ENCODE data around the gene SPATA22.
"Not testable (repeated sequence)": the region's sequence is repeated elsewhere in the genome, so short reads cannot be mapped to it uniquely, and the experiment has no call there.

The SPATA22 gene

GRCh38 chr17:3471599-3471998 is at the start of gene SPATA22:
Gene SPATA22 (minus strand): TSS chr17:3471819. CDS start chr17:3469325, 2,494 bp downstream.
- H3K27me3 ChIP-seq (ENCODE audit: low read depth, low read length): no peaks in the 10 kb centered on the region
- no peaks in the 10 kb centered on the region for H3K9me3 ChIP-seq (ENCODE audit: control insufficient read depth in 1 of 2, low read length in 2 of 2)
- H3K4me3 ChIP-seq (ENCODE audit: low read depth in 1 of 2, low read length in 2 of 2): no peak within 1 kb of the TSS
- H3K36me3 ChIP-seq (ENCODE audit: control insufficient read depth in 1 of 2, insufficient read depth in 2 of 2, low read length in 2 of 2): no peaks in the 10 kb centered on the region
- H3K4me1 ChIP-seq (ENCODE audit: control insufficient read depth in 1 of 2, insufficient read depth in 2 of 2, low read length in 2 of 2): peaks cover 5 to 13% of the 10 kb centered on the region in 2 donors
- no peak within 1 kb of the TSS for H3K27ac ChIP-seq (ENCODE audit: low read length)

GRCh38 chr17:3519472-3519871 is 47.9 kb upstream of the SPATA22 start:
- H3K27ac ChIP-seq (ENCODE audit: low read length); H3K9me3 ChIP-seq (ENCODE audit: control insufficient read depth in 1 of 2, low read length in 2 of 2); H3K4me1 ChIP-seq (ENCODE audit: control insufficient read depth in 1 of 2, insufficient read depth in 2 of 2, low read length in 2 of 2); H3K36me3 ChIP-seq (ENCODE audit: control insufficient read depth in 1 of 2, insufficient read depth in 2 of 2, low read length in 2 of 2); H3K27me3 ChIP-seq (ENCODE audit: low read depth, low read length); H3K4me3 ChIP-seq (ENCODE audit: low read depth in 1 of 2, low read length in 2 of 2): not testable (repeated sequence)

GRCh38 chr17:3514873-3515272 is 43.3 kb upstream of the SPATA22 start:
- Histone ChIP-seq H3K9me3 (ENCODE audit: control insufficient read depth in 1 of 2, low read length in 2 of 2) (no peaks in the 10 kb centered on the region), H3K27me3 (ENCODE audit: low read depth, low read length) (no peaks in the 10 kb centered on the region), H3K4me1 (ENCODE audit: control insufficient read depth in 1 of 2, insufficient read depth in 2 of 2, low read length in 2 of 2) (peaks cover 0 to 7% of the 10 kb centered on the region in 2 donors), H3K4me3 (ENCODE audit: low read depth in 1 of 2, low read length in 2 of 2) (no peak overlapping the region), H3K36me3 (ENCODE audit: control insufficient read depth in 1 of 2, insufficient read depth in 2 of 2, low read length in 2 of 2) (no peaks in the 10 kb centered on the region), H3K27ac (ENCODE audit: low read length) (no peak overlapping the region)

- H3K27ac ChIP-seq (ENCODE audit: low read length); H3K4me3 ChIP-seq (ENCODE audit: low read depth in 1 of 2, low read length in 2 of 2): not testable (repeated sequence)
These were observed 42.5 kb upstream of the SPATA22 start for GRCh38 chr17:3514167-3514566.

GRCh38 chr17:3513305-3514035 is 41.9 kb upstream of the SPATA22 start:
- peaks cover 0 to 7% of the 10 kb centered on the region in 2 donors for H3K4me1 ChIP-seq (ENCODE audit: control insufficient read depth in 1 of 2, insufficient read depth in 2 of 2, low read length in 2 of 2)
- H3K36me3 ChIP-seq (ENCODE audit: control insufficient read depth in 1 of 2, insufficient read depth in 2 of 2, low read length in 2 of 2): no peaks in the 10 kb centered on the region
- no peaks in the 10 kb centered on the region for H3K9me3 ChIP-seq (ENCODE audit: control insufficient read depth in 1 of 2, low read length in 2 of 2)
- peak overlapping the region; percentile 57 for H3K27ac ChIP-seq (ENCODE audit: low read length)
- H3K27me3 ChIP-seq (ENCODE audit: low read depth, low read length): no peaks in the 10 kb centered on the region
- peak overlapping the region; percentile 27 to 30 for H3K4me3 ChIP-seq (ENCODE audit: low read depth in 1 of 2, low read length in 2 of 2)

More at GRCh38 chr17:3514167-3514566, 42.5 kb upstream of the SPATA22 start:
- H3K4me1 ChIP-seq (ENCODE audit: control insufficient read depth in 1 of 2, insufficient read depth in 2 of 2, low read length in 2 of 2); H3K36me3 ChIP-seq (ENCODE audit: control insufficient read depth in 1 of 2, insufficient read depth in 2 of 2, low read length in 2 of 2); H3K9me3 ChIP-seq (ENCODE audit: control insufficient read depth in 1 of 2, low read length in 2 of 2); H3K27me3 ChIP-seq (ENCODE audit: low read depth, low read length): not testable (repeated sequence)

- H3K4me3 ChIP-seq (ENCODE audit: low read depth in 1 of 2, low read length in 2 of 2): peak overlapping the region; percentile 27 to 30
- H3K9me3 ChIP-seq (ENCODE audit: control insufficient read depth in 1 of 2, low read length in 2 of 2): no peaks in the 10 kb centered on the region
- peaks cover 0 to 7% of the 10 kb centered on the region in 2 donors for H3K4me1 ChIP-seq (ENCODE audit: control insufficient read depth in 1 of 2, insufficient read depth in 2 of 2, low read length in 2 of 2)
- H3K36me3 ChIP-seq (ENCODE audit: control insufficient read depth in 1 of 2, insufficient read depth in 2 of 2, low read length in 2 of 2): no peaks in the 10 kb centered on the region
- H3K27me3 ChIP-seq (ENCODE audit: low read depth, low read length): no peaks in the 10 kb centered on the region
- H3K27ac ChIP-seq (ENCODE audit: low read length): peak overlapping the region; percentile 57
These were observed 41.0 kb upstream of the SPATA22 start for GRCh38 chr17:3512505-3513171.

- Histone ChIP-seq H3K27ac (ENCODE audit: low read length) (peak overlapping the region; percentile 57), H3K27me3 (ENCODE audit: low read depth, low read length) (no peaks in the 10 kb centered on the region), H3K36me3 (ENCODE audit: control insufficient read depth in 1 of 2, insufficient read depth in 2 of 2, low read length in 2 of 2) (no peaks in the 10 kb centered on the region), H3K9me3 (ENCODE audit: control insufficient read depth in 1 of 2, low read length in 2 of 2) (no peaks in the 10 kb centered on the region), H3K4me3 (ENCODE audit: low read depth in 1 of 2, low read length in 2 of 2) (no peak overlapping the region), H3K4me1 (ENCODE audit: control insufficient read depth in 1 of 2, insufficient read depth in 2 of 2, low read length in 2 of 2) (peaks cover 0 to 7% of the 10 kb centered on the region in 2 donors)
These were observed 40.4 kb upstream of the SPATA22 start for GRCh38 chr17:3511852-3512504.

- Histone ChIP-seq H3K27me3 (ENCODE audit: low read depth, low read length) (no peaks in the 10 kb centered on the region), H3K4me3 (ENCODE audit: low read depth in 1 of 2, low read length in 2 of 2) (no peak overlapping the region), H3K36me3 (ENCODE audit: control insufficient read depth in 1 of 2, insufficient read depth in 2 of 2, low read length in 2 of 2) (no peaks in the 10 kb centered on the region), H3K9me3 (ENCODE audit: control insufficient read depth in 1 of 2, low read length in 2 of 2) (no peaks in the 10 kb centered on the region), H3K27ac (ENCODE audit: low read length) (no peak overlapping the region), H3K4me1 (ENCODE audit: control insufficient read depth in 1 of 2, insufficient read depth in 2 of 2, low read length in 2 of 2) (peaks cover 0 to 7% of the 10 kb centered on the region in 2 donors)
These were observed 38.5 kb upstream of the SPATA22 start for GRCh38 chr17:3510090-3510489.

- no peak overlapping the region for H3K4me3 ChIP-seq (ENCODE audit: low read depth in 1 of 2, low read length in 2 of 2)
- H3K27me3 ChIP-seq (ENCODE audit: low read depth, low read length): no peaks in the 10 kb centered on the region
- H3K27ac ChIP-seq (ENCODE audit: low read length): no peak overlapping the region
- no peaks in the 10 kb centered on the region for H3K9me3 ChIP-seq (ENCODE audit: control insufficient read depth in 1 of 2, low read length in 2 of 2)
- no peaks in the 10 kb centered on the region for H3K36me3 ChIP-seq (ENCODE audit: control insufficient read depth in 1 of 2, insufficient read depth in 2 of 2, low read length in 2 of 2)
- no peaks in the 10 kb centered on the region for H3K4me1 ChIP-seq (ENCODE audit: control insufficient read depth in 1 of 2, insufficient read depth in 2 of 2, low read length in 2 of 2)
These were observed 36.2 kb upstream of the SPATA22 start for GRCh38 chr17:3507869-3508268.

- H3K4me1 ChIP-seq (ENCODE audit: control insufficient read depth in 1 of 2, insufficient read depth in 2 of 2, low read length in 2 of 2): no peaks in the 10 kb centered on the region
- H3K36me3 ChIP-seq (ENCODE audit: control insufficient read depth in 1 of 2, insufficient read depth in 2 of 2, low read length in 2 of 2): no peaks in the 10 kb centered on the region
These were observed 35.5 kb upstream of the SPATA22 start for GRCh38 chr17:3507071-3507470.

GRCh38 chr17:3506054-3506453 is 34.4 kb upstream of the SPATA22 start:
- H3K4me1 ChIP-seq (ENCODE audit: control insufficient read depth in 1 of 2, insufficient read depth in 2 of 2, low read length in 2 of 2): no peaks in the 10 kb centered on the region
- H3K9me3 ChIP-seq (ENCODE audit: control insufficient read depth in 1 of 2, low read length in 2 of 2): no peaks in the 10 kb centered on the region
- H3K27me3 ChIP-seq (ENCODE audit: low read depth, low read length): no peaks in the 10 kb centered on the region
- H3K27ac ChIP-seq (ENCODE audit: low read length): no peak overlapping the region
- no peak overlapping the region for H3K4me3 ChIP-seq (ENCODE audit: low read depth in 1 of 2, low read length in 2 of 2)
- H3K36me3 ChIP-seq (ENCODE audit: control insufficient read depth in 1 of 2, insufficient read depth in 2 of 2, low read length in 2 of 2): no peaks in the 10 kb centered on the region

More at GRCh38 chr17:3507071-3507470, 35.5 kb upstream of the SPATA22 start:
- no peaks in the 10 kb centered on the region for H3K27me3 ChIP-seq (ENCODE audit: low read depth, low read length)
- no peaks in the 10 kb centered on the region for H3K9me3 ChIP-seq (ENCODE audit: control insufficient read depth in 1 of 2, low read length in 2 of 2)
- H3K27ac ChIP-seq (ENCODE audit: low read length): no peak overlapping the region
- no peak overlapping the region for H3K4me3 ChIP-seq (ENCODE audit: low read depth in 1 of 2, low read length in 2 of 2)
